Activated CD4-positive, alpha-beta T cell treated with anti-CD3 and anti-CD28 coated beads, Interleukin-2, amount 10 ng/mL, durations not matched to agents 24 days and 14 days (primary cell): ENCODE measurements around the gene TH. TPM values are rescaled to one million over a fixed set of nuclear protein-coding genes. Genes with fewer than 3 reads are reported as not detected.

Source experiments
- DNase-seq: peaks from one replicate; pipeline ENCODE4 v3.0.0; 2022
- H3K27ac Mint-ChIP-seq: one replicate; pipeline ENCODE4 v1.8.0; 2022; ENCODE audit warnings: mild to moderate bottlenecking, mixed read lengths
- H3K27me3 Mint-ChIP-seq: one replicate; pipeline ENCODE4 v1.8.0; 2022; ENCODE audit warnings: mixed read lengths
- H3K36me3 Mint-ChIP-seq: one replicate; pipeline ENCODE4 v1.8.0; 2022; ENCODE audit warnings: low read depth, mild to moderate bottlenecking, mixed read lengths
- H3K4me1 Mint-ChIP-seq: one replicate; pipeline ENCODE4 v1.8.0; 2021; ENCODE audit warnings: mixed read lengths
- H3K4me3 Mint-ChIP-seq: one replicate; pipeline ENCODE4 v1.8.0; 2022; ENCODE audit warnings: mild to moderate bottlenecking, moderate library complexity, mixed read lengths
- H3K9me3 Mint-ChIP-seq: one replicate; pipeline ENCODE4 v1.8.0; 2021; ENCODE audit warnings: mixed read lengths
- intact Hi-C: fragments of 100-400 bp; cut with micrococcal nuclease; formaldehyde crosslinking; loops from one replicate; pipeline ENCODE4 v1.15.1; 2023
- total RNA-seq: library from RNA; stranded (reverse); gene quantifications from 2 replicates; pipeline ENCODE4 v1.2.3, GENCODE V29; 2022

Gene TH
- not detected in 2 replicates for total RNA-seq

DNA sequence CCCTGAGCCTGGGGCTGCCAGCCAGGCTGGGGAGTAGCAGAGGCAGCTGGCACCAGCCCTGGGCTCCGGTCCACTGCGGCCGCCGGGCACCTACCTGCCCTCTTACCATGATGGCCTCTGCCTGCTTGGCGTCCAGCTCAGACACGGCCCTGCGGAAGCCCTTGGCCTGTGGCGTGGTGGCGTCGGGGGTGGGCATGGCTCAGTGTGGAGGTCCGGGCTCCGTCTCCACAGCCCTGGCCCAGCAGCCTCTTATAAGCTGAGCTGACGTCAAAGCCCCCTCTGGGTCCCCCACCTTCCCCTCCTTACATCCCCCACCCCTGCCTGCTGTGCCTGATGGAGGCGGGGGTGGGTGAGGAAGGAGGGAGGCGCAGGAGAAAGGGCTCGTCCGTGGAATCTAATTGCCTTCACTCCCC lies at the start of gene TH:
TH (minus strand) TSS at position 225 of the 413 bp plus-strand sequence; CDS start at position 196, 29 bp downstream.
- H3K27ac Mint-ChIP-seq: no peak within 1 kb of the TSS
- H3K9me3 Mint-ChIP-seq: no peaks in the 10 kb centered on the region
- H3K36me3 Mint-ChIP-seq: no peaks in the 10 kb centered on the region
- H3K4me1 Mint-ChIP-seq: no peaks in the 10 kb centered on the region
- intact Hi-C loops: no loop called here
- DNase-seq: no peak
- no peaks in the 10 kb centered on the region for H3K27me3 Mint-ChIP-seq
- H3K4me3 Mint-ChIP-seq: no peak within 1 kb of the TSS

DNA sequence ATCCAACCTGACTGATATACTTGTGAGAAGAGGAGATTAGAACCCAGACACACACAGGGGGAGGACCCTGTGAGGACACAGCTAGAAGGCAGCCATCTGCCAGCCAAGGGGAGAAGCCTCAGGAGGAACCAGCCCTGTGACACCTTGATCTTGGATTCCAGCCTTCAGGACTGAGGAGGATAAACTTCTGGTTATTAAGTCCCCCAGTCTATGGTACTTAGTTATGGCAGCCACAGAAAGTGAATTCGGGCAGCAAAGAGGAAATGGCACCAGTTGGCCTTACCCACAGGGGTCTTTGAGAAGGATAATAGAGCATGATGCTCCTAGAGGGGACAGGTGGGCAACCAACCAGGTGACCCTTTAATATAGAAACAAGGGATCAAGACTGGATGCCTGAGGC lies 49.4 kb upstream of the TH start:
- intact Hi-C loops: no loop called here

DNA sequence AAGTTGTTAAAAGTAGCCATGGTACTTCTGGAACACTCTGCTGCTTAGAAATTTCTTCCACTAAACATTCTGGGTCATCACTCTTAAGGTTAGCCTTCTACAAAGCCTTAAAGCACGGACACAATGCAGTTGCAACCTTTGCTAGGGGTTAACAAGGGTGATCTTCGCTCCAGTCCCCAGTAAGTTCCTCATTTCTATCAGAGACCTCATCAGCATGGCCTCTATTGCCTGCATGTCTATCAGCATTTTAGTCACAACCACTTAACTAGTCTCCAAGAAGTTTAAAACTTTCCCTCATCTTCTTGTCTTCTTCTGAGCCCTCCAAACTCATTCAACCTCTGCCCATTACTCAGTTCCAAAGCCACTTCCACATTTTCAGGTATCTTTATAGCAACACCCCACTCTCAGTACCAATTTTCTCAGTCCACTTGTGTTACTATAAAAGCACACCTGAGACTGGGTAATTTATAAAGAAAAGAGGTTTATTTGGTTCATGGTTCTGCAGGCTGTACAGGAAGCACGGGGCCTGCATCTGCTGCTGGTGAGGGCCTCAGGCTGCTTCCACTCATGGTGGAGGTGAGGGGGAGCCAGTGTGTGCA lies 48.7 kb upstream of the TH start:
- H3K27ac Mint-ChIP-seq: no peak overlapping the region
- H3K4me1 Mint-ChIP-seq: no peaks in the 10 kb centered on the region
- H3K27me3 Mint-ChIP-seq: peaks cover 24% of the 10 kb centered on the region
- peaks cover 3% of the 10 kb centered on the region for H3K9me3 Mint-ChIP-seq
- H3K36me3 Mint-ChIP-seq: no peaks in the 10 kb centered on the region
- intact Hi-C loops: no loop called here
- DNase-seq: no peak
- H3K4me3 Mint-ChIP-seq: no peak overlapping the region

More for the DNA sequence above, 49.4 kb upstream of the TH start:
- no peak for DNase-seq
- Mint-ChIP-seq H3K27me3 (peaks cover 28% of the 10 kb centered on the region), H3K36me3 (no peaks in the 10 kb centered on the region), H3K4me3 (no peak overlapping the region), H3K27ac (no peak overlapping the region), H3K9me3 (peaks cover 3% of the 10 kb centered on the region), H3K4me1 (no peaks in the 10 kb centered on the region)

DNA sequence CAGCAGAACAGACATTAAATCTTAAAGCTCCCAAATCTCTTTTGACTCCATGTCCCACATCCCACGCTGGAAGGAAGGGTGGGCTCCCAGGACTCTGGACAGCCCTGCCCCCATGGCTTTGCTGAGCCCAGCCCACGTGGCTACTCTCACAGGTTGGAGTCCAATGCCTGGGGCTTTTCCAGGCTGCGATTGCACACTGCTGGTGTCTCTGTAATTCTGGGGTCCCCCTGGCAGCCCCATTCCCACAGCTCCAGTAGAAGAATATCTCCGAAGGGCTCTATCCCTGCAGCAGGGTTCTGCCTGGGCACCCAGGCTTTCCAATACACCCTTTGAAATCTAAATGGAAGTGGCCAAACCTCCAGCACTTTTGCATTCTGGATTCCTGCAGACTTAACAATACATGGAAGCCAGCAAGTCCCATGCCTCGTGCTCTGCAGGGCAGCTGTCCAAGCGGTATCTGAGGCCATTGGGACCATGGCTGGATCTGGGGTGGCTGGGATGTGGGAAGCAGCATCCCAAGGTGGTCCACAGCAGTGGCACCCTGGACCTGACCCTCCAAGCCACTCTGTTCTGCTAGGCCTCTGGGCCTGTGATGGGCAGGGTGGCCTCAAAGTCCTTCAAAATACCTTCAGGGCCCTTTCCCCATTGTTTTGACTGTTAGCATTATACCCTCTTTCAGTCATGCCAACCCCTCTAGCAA lies 47.9 kb upstream of the TH start:
- H3K27ac Mint-ChIP-seq: no peak overlapping the region
- DNase-seq: peak; percentile 44
- no peaks in the 10 kb centered on the region for H3K4me1 Mint-ChIP-seq
- no peak overlapping the region for H3K4me3 Mint-ChIP-seq
- no peaks in the 10 kb centered on the region for H3K36me3 Mint-ChIP-seq
- peaks cover 3% of the 10 kb centered on the region for H3K9me3 Mint-ChIP-seq
- intact Hi-C loops: no loop called here
- peaks cover 23% of the 10 kb centered on the region for H3K27me3 Mint-ChIP-seq

DNA sequence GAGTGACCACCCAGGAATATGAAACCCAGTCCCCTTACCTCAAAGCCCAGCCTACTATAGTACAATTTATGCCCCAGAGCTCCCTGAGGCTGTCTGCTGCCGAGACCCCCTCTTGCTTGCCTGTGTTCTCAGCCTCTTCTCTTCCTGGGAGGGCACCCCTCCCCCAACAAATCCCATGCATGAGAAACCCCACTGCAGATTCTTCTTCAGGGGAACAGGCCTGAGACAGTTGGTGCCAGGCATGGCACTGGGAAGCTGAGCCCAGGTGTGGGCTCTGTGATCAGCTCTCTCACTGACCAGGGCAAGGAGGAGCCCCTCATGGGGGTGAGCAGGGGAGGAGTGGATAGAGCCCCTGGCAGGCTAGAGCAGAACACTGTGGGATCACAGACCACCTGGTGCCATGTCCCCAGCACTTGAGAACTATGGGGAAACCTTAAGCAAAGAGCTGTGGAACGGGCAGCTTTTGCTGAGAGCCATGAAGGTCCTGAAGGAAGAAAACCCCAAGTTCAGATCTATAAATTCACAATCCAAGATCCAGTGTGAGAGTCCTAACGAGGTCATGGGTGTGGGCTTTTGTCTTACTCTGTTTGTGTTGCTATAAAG lies 46.5 kb upstream of the TH start:
- H3K36me3 Mint-ChIP-seq: no peaks in the 10 kb centered on the region
- peak; percentile 50 for DNase-seq

DNA sequence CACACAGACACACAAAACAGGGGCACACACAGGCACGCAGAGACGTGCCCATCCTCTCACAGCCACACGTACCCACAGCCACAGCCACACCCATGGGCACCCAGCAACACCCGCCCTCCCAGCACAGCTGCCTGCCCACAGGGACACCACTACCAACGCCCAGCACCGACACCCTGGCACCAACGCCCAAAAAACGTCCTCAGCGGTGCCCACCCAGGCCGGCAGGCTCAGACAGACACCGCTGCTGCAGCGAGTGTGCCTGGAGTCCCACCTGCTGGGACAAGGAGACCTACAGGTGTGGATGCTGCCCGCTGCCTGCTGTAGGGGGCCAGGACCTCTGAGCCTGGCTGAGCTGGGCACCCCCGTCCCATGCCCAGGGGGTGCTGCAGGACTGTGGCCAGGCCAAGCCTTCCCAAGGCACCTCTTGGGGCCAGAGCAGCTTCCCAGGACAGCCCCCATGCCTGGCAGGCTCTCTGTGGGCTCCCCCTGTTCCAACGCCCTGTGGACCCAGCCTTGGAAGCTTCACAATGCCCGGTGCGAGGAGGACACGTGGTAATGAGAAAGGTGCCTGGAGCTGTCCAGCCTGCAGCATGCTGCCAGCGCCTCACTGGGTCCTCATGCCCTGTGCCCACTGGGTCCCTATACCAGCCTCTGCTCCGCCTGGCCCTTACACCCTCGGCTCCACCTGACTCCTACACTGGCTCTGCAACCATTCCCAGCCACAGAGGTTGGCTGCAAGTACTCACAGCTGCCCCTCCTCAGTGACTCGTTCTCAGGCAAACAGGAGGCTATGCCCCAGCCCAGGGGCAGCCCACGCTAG lies 45.8 kb upstream of the TH start:
- Mint-ChIP-seq H3K9me3 (no peaks in the 10 kb centered on the region), H3K27ac (no peak overlapping the region), H3K4me1 (peaks cover 8% of the 10 kb centered on the region), H3K36me3 (no peaks in the 10 kb centered on the region), H3K27me3 (peaks cover 6% of the 10 kb centered on the region), H3K4me3 (no peak overlapping the region)
- intact Hi-C loops: no loop called here
- DNase-seq: peak; percentile 46

More for the DNA sequence above, 46.5 kb upstream of the TH start:
- no peak overlapping the region for H3K27ac Mint-ChIP-seq
- H3K9me3 Mint-ChIP-seq: no peaks in the 10 kb centered on the region
- intact Hi-C loops: no loop called here
- H3K27me3 Mint-ChIP-seq: peaks cover 12% of the 10 kb centered on the region
- H3K4me1 Mint-ChIP-seq: peaks cover 8% of the 10 kb centered on the region
- no peak overlapping the region for H3K4me3 Mint-ChIP-seq

DNA sequence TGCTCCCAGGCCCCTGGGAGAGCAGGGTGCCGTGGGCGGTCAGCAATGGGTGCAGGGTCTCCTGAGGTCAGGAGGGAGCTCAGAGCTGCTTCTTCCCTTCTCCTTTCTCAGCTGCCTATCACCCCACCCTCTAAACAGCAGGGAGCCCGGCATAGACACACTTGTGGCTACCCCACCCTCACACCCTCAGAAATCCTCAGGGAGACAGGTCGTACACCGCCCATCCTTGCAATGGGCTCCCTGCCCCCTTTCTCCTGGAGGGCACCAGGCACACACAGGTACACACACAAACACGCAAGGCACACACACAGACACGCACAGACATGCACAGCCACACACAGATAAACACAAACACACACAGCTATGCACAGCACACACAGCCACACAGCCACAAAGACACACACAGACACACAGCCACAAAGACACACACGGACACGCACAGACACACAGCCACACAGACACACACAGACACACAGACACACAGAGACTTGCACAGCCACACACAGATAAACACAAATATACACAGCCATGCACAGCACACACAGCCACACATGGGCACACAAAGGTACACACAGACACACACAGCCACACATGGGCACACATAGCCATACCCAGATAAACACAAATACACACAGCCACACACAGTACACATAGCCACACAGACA lies 44.9 kb upstream of the TH start:
- Mint-ChIP-seq H3K4me3 (no peak overlapping the region), H3K27ac (no peak overlapping the region), H3K27me3 (no peaks in the 10 kb centered on the region), H3K36me3 (no peaks in the 10 kb centered on the region), H3K4me1 (peaks cover 8% of the 10 kb centered on the region), H3K9me3 (no peaks in the 10 kb centered on the region)
- no peak for DNase-seq
- intact Hi-C loops: no loop called here

DNA sequence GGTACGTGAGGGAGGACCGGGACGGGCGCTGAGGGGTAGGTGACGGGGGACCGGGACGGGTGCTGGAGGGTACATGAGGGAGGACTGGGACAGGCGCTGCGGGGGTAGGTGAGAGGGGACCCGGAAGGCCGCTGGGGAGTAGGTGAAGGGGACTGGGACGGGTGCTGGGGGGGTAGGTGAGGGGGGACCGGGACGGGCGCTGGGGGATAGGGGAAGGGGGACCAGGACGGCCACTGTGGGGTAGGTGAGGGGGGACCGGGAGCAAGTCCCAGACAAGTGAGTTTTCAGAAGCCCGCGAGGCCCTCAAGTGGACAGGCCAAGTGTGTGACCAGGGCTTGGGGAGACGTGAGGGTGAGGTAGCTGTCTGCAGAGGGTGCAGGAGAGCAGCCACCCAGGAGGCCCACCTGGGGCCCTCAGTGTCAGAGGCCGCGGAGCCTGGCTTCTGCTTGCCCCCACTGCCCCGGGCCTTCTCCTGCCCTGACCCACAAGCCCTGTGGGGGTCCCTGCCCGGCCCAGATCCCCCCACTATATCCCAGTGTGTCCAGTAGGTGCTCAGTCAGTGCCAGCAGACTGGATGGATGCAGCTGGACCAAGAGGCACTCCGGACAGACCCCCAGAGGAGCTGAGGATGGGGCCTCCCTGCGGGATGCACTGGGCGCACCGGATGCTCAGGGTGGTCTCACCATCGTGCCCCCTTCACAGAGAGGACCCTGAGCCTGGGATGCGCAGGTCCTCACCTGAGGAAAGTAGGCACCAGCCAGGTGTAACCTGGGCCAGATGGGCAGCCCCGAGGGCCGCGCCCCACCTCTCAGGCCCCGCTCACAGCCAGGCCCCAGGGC lies 44.2 kb upstream of the TH start:
- Mint-ChIP-seq H3K9me3 (no peaks in the 10 kb centered on the region), H3K4me3 (no peak overlapping the region), H3K27ac (no peak overlapping the region), H3K36me3 (no peaks in the 10 kb centered on the region), H3K4me1 (peaks cover 8% of the 10 kb centered on the region), H3K27me3 (no peaks in the 10 kb centered on the region)
- no peak for DNase-seq
- intact Hi-C loops: no loop called here

DNA sequence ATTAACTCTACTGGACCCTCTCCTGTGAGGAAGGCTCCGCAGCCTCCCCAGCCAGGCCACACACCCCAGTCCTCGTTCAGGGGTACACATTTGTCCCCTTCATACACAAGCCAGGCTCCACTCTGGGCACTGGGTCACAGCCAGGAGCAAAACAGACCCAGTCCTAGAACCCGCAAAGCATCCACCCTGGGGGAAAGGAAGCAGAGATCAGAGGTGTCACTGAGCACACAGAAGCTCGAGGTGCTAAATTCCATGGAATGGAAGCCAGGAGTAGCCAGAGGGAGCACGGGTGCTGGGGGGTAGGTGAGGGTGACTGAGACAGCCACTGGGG lies 43.6 kb upstream of the TH start:
- Mint-ChIP-seq H3K36me3 (no peaks in the 10 kb centered on the region), H3K4me1 (peaks cover 8% of the 10 kb centered on the region), H3K4me3 (no peak overlapping the region), H3K27ac (no peak overlapping the region), H3K9me3 (no peaks in the 10 kb centered on the region), H3K27me3 (no peaks in the 10 kb centered on the region)
- intact Hi-C loops: no loop called here
- DNase-seq: no peak

DNA sequence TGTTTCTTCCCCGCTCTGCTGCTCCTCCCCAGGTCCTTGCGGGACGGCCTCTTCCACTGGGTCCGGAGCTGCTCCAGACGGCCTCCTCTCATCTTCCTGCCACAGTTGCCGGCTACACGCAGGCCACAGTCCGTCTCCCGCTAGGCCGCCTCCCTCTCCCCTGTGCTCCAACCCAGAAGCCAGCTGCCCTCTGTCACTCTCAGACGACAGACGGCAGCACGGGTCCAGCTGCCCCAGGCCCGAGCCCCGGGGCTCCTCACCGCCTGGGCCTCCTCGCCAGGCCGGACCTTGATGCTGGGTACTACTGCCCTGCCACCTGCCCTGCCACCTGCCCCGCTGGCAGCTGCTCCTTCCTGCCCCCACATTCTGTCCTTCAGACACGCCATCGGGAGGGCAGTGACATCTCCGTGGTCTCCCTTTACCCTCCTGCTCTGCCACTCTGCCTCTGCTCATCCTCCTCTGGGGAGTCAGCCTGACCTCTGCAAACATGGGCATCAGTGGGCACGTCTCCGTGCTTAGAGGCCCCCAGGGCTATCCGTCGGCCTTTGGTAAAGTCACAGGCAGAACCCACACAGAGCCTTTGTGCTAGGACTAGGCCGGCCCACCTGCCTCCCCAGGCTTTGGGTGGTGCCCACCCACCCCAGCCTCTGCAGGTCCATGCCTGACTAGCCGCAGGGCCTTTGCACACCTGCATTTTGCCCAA lies 43.1 kb upstream of the TH start:
- Mint-ChIP-seq H3K27me3 (no peaks in the 10 kb centered on the region), H3K36me3 (no peaks in the 10 kb centered on the region), H3K9me3 (no peaks in the 10 kb centered on the region), H3K27ac (peak overlapping the region; percentile 12), H3K4me1 (peaks cover 8% of the 10 kb centered on the region), H3K4me3 (no peak overlapping the region)
- no peak for DNase-seq
- intact Hi-C loops: no loop called here

DNA sequence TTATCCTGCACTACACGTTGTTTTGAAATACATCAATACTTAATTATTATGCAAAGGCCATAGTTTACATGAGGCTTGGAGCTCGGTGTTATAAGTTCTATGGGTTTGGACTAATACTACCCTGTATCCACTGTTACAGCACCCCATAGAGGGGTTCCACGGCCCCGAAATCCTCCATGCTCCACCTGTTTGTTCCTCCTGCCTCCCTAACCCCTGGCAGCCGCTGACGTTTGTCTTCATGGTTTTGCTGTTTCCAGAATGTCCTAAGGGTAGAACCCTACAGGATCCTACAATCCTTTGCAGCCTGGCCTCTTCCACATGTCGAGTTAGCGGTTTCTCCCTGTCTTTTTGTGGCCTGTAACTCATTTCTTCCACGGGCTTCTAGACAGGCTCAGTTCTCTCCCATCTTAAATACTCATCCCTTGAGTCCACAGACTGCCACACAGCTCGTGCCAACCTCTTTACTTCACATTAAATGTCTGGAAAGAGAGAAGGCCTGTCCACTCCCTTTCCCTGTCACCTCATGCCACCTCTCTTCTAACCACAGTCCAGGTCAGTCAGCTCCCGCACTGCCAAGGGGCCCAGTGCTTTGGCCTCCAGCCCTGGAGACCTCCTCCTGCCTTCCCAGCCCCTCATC lies 42.4 kb upstream of the TH start:
- DNase-seq: no peak
- Mint-ChIP-seq H3K27me3 (no peaks in the 10 kb centered on the region), H3K4me1 (peaks cover 8% of the 10 kb centered on the region), H3K9me3 (no peaks in the 10 kb centered on the region), H3K36me3 (no peaks in the 10 kb centered on the region), H3K4me3 (no peak overlapping the region), H3K27ac (peak overlapping the region; percentile 12)
- intact Hi-C loops: no loop called here

DNA sequence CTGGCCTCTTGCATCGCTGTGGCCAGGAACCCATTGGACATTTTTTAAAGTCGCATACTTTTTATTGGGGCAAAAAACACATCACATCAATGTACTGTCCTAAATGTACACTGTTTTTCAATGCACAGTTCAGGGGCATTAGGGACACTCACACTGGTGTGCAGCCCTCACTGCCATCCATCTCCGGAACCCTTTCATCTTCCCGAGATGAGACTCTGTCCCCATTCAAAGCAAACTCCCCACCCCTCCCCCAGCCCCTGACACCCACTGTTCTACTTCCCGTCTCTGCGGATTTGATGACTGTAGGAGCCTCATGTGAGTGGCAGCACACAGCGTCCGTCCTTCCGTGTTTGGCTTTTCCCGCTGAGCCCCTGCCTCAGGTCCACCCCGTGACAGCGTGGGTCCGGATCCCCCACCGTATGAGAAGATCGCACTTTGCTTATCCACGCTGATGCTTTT lies 41.8 kb upstream of the TH start:
- H3K27ac Mint-ChIP-seq: peak overlapping the region; percentile 48
- no peaks in the 10 kb centered on the region for H3K9me3 Mint-ChIP-seq
- peak; percentile 67 for DNase-seq
- intact Hi-C loops: no loop called here
- no peaks in the 10 kb centered on the region for H3K36me3 Mint-ChIP-seq
- no peaks in the 10 kb centered on the region for H3K27me3 Mint-ChIP-seq
- H3K4me1 Mint-ChIP-seq: peaks cover 8% of the 10 kb centered on the region
- H3K4me3 Mint-ChIP-seq: peak overlapping the region; percentile 28
